Transverse colon (tissue), 4 donors: ENCODE results near the gene ARHGEF7. TPM values are rescaled to one million over a fixed set of nuclear protein-coding genes. Genes with fewer than 3 reads are reported as not detected.

ENCODE experiments used
- DNase-seq: peaks from one replicate; pipeline ENCODE4 v3.0.0-alpha.2; 2019
- H3K27ac ChIP-seq, 4 donors: fragments of 200-600 bp; sonication (generic); 2 replicates each; pipeline ENCODE4 v1.5.1; 2016 to 2018; ENCODE audit warnings: inconsistent platforms in 4 of 4
- H3K27me3 ChIP-seq: fragments of 200-600 bp; sonication (generic); 2 replicates; pipeline ENCODE4 v1.5.1; 2017; ENCODE audit warnings: inconsistent platforms
- H3K36me3 ChIP-seq, 4 donors: fragments of 200-600 bp; sonication (generic); 2 replicates each; pipeline ENCODE4 v1.5.1; 2017 to 2019; ENCODE audit warnings: inconsistent platforms in 4 of 4
- H3K4me1 ChIP-seq, 4 donors: fragments of 200-600 bp; sonication (generic); 2 replicates each; pipeline ENCODE4 v1.5.1; 2017 to 2020; ENCODE audit warnings: inconsistent platforms in 4 of 4
- H3K4me3 ChIP-seq, 4 donors: fragments of 200-600 bp; sonication (generic); 1 replicate in 1 of 4; 2 replicates in 3 of 4; pipeline versions ENCODE4 v1.5.1 to v1.6.1; 2017 to 2019; ENCODE audit warnings: inconsistent platforms in 4 of 4
- H3K9me3 ChIP-seq, 2 donors: fragments of 200-600 bp; sonication (generic); 2 replicates each; pipeline ENCODE4 v1.5.1; 2017 to 2019; ENCODE audit warnings: inconsistent platforms in 2 of 2
- CTCF ChIP-seq, 5 experiments: fragments of 200-600 bp in 3 of 5; fragments of 450-650 bp in 2 of 5; sonication (generic) in 3 of 5; IDR thresholded peaks; 1 replicate in 2 of 5; 2 replicates in 3 of 5; pipeline ENCODE4 v1.5.1; 2016 to 2017; ENCODE audit warnings: antibody characterized with exemption in 5 of 5, inconsistent platforms in 3 of 5, mild to moderate bottlenecking in 2 of 5, moderate library complexity in 1 of 5
- EP300 ChIP-seq: sonication (generic); formaldehyde crosslinking; IDR thresholded peaks from one replicate; pipeline ENCODE4 v1.6.1; 2017; ENCODE audit warnings: antibody characterized with exemption, low read depth
- POLR2A ChIP-seq: fragments of 450-650 bp; IDR thresholded peaks from one replicate; pipeline ENCODE4 v1.6.1; 2016; ENCODE audit warnings: antibody characterized with exemption, mild to moderate bottlenecking, moderate library complexity
- POLR2AphosphoS5 ChIP-seq, 3 donors: sonication (generic); formaldehyde crosslinking; IDR thresholded peaks; one replicate each; pipeline ENCODE4 v1.6.1; 2016; ENCODE audit warnings: antibody characterized with exemption in 3 of 3
- WGBS, 2 donors: methylation state at CpG; one replicate each; pipeline ENCODE4 v1.1.5; 2018; ENCODE audit warnings: low coverage in 1 of 2; 5-methylcytosine and 5-hydroxymethylcytosine counted together
- in situ Hi-C, 4 donors: fragments of 200-750 bp; cut with MboI; loops; one replicate each; pipeline versions ENCODE4 v1.15.0 to v1.15.1; 2017; ENCODE audit warnings: low sequenced_read_pairs in 3 of 4, low pct_ligation_motif_present in 1 of 4, low pct_unique_long_range_greater_than_20kb in 1 of 4
- intact Hi-C: fragments of 100-400 bp; cut with DNase I; formaldehyde crosslinking; loops from one replicate; pipeline ENCODE4 v1.15.1; 2023; ENCODE audit warnings: low total_unique reads
- total RNA-seq, 4 donors: library from RNA; depleted of rRNA; stranded (reverse); fragments of >200 nt; gene quantifications; one replicate each; pipeline ENCODE4 v1.1.0, GENCODE V29; 2016

The ARHGEF7 gene
- total RNA-seq, 4 donors from 2014 or later, result 62.3 to 104 (median 75.6) TPM

GRCh38 chr13:111323549-111323948 lies 208.4 kb downstream of the ARHGEF7 start:
- in situ Hi-C loops, result no loop called here
- DNase-seq, result no peak

GRCh38 chr13:111323950-111324651 lies 209.0 kb downstream of the ARHGEF7 start:
- H3K4me1 ChIP-seq, result no peaks in the 10 kb centered on the region
- no peaks in the 10 kb centered on the region for H3K27me3 ChIP-seq
- H3K4me3 ChIP-seq, result no peak overlapping the region
- WGBS, 2 donors, result 69 to 71% methylated on average over 5 to 17 of the region's 17 CpGs
- DNase-seq, result no peak
- in situ Hi-C loops (no loop called here), intact Hi-C loops (no loop called here)
- no peak for TF ChIP-seq EP300
- no peak for TF ChIP-seq POLR2AphosphoS5 (IDR thresholded peaks at IDR 0.05)
- TF ChIP-seq CTCF (IDR thresholded peaks at IDR 0.05), result no peak
- TF ChIP-seq POLR2A, result no peak
- H3K36me3 ChIP-seq, result no peaks in the 10 kb centered on the region
- H3K9me3 ChIP-seq, result no peaks in the 10 kb centered on the region
- H3K27ac ChIP-seq, result no peak overlapping the region

More at GRCh38 chr13:111323549-111323948, 208.4 kb downstream of the ARHGEF7 start:
- Histone ChIP-seq H3K36me3 (no peaks in the 10 kb centered on the region), H3K9me3 (no peaks in the 10 kb centered on the region), H3K4me3 (no peak overlapping the region), H3K4me1 (no peaks in the 10 kb centered on the region), H3K27me3 (no peaks in the 10 kb centered on the region), H3K27ac (no peak overlapping the region)
- no peak for TF ChIP-seq POLR2AphosphoS5 (IDR thresholded peaks at IDR 0.05)
- TF ChIP-seq EP300, result no peak
- no peak for TF ChIP-seq CTCF (IDR thresholded peaks at IDR 0.05)
- TF ChIP-seq POLR2A, result no peak
- WGBS, 2 donors, result 80% methylated on average over 14 of the region's 14 CpGs; no CpG with 5 or more reads in 1 of the 2 donors
- intact Hi-C loops, result no loop called here

- WGBS, 2 donors, result 33 to 92% methylated on average over 1 to 14 of the region's 14 CpGs
- no peak overlapping the region for H3K4me3 ChIP-seq
- H3K9me3 ChIP-seq, result no peaks in the 10 kb centered on the region
- no peaks in the 10 kb centered on the region for H3K27me3 ChIP-seq
- no peak for DNase-seq
- no peaks in the 10 kb centered on the region for H3K36me3 ChIP-seq
- in situ Hi-C loops (no loop called here), intact Hi-C loops (no loop called here)
- H3K27ac ChIP-seq, result no peak overlapping the region
- no peaks in the 10 kb centered on the region for H3K4me1 ChIP-seq
- TF ChIP-seq CTCF (IDR thresholded peaks at IDR 0.05) (no peak), EP300 (no peak)
Observed at GRCh38 chr13:111324736-111325135, 209.6 kb downstream of the ARHGEF7 start.

- in situ Hi-C loops, result no loop called here
- no peak for DNase-seq
- WGBS, 2 donors, result 87 to 89% methylated on average over 15 to 28 of the region's 28 CpGs
Observed at GRCh38 chr13:111325146-111325890, 210.2 kb downstream of the ARHGEF7 start.

More at GRCh38 chr13:111325146-111325890, 210.2 kb downstream of the ARHGEF7 start:
- Histone ChIP-seq H3K9me3 (no peaks in the 10 kb centered on the region), H3K4me1 (no peaks in the 10 kb centered on the region), H3K36me3 (no peaks in the 10 kb centered on the region), H3K27ac (no peak overlapping the region), H3K4me3 (no peak overlapping the region), H3K27me3 (no peaks in the 10 kb centered on the region)
- TF ChIP-seq POLR2AphosphoS5 (IDR thresholded peaks at IDR 0.05) (no peak), EP300 (no peak), CTCF (IDR thresholded peaks at IDR 0.05) (no peak), POLR2A (no peak)
- intact Hi-C loops, result no loop called here
